Right lobe of liver (tissue), 4 donors: ENCODE results near the gene PRKAG2.

Source experiments
- POLR2A ChIP-seq: fragments of 450-650 bp; IDR thresholded peaks from one replicate; pipeline ENCODE4 v1.6.1; 2017; ENCODE audit warnings: antibody characterized with exemption, mild to moderate bottlenecking
- TF ChIP-seq, protein P1 (sequence below), 4 donors: fragments of 200-600 bp in 3 of 4; fragments of 450-650 bp in 1 of 4; IDR thresholded peaks; one replicate each; pipeline versions ENCODE4 v1.5.1 to v1.8.0; 2016 to 2022; ENCODE audit warnings: antibody characterized with exemption in 4 of 4, mild to moderate bottlenecking in 2 of 4
- donor health status: DM: no; HTN: no; CAD: no.
- donor health status: DM: no; HTN: no; CAD: no.
- donor health status: DM: no; HTN: yes; CAD: no.

DNA sequence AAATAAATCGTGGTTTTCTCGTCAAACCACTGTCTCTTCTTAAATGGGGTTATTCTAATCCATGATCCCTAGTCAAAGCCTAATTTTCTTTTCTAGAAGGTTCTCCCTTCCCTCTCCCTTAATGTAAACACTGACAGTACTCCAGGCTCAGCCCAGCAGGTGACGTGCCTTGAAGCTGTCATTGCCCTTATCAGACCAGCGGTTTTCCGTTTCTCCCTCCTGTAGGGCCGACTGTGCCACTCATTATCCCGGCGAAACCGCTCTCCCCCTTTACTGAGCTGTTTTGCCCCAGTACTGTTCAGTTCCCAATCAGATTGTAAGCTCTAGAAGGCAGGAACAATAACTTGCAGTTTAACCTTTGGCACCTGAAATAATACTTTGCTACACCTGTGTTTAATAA is 203.7 kb downstream of the PRKAG2 start:
- TF ChIP-seq, protein P1, sequence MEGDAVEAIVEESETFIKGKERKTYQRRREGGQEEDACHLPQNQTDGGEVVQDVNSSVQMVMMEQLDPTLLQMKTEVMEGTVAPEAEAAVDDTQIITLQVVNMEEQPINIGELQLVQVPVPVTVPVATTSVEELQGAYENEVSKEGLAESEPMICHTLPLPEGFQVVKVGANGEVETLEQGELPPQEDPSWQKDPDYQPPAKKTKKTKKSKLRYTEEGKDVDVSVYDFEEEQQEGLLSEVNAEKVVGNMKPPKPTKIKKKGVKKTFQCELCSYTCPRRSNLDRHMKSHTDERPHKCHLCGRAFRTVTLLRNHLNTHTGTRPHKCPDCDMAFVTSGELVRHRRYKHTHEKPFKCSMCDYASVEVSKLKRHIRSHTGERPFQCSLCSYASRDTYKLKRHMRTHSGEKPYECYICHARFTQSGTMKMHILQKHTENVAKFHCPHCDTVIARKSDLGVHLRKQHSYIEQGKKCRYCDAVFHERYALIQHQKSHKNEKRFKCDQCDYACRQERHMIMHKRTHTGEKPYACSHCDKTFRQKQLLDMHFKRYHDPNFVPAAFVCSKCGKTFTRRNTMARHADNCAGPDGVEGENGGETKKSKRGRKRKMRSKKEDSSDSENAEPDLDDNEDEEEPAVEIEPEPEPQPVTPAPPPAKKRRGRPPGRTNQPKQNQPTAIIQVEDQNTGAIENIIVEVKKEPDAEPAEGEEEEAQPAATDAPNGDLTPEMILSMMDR (IDR thresholded peaks at IDR 0.05): no peak
- TF ChIP-seq POLR2A: no peak
